ENCODE results near the gene ARHGAP6. TPM values are rescaled to one million over a fixed set of nuclear protein-coding genes. Genes with fewer than 3 reads are reported as not detected.

ARHGAP6 gene
- total and polyA plus RNA-seq, 2 of the 4 experiments (the other 2 are of a cell fraction), result 1.4 to 1.8 TPM

DNA sequence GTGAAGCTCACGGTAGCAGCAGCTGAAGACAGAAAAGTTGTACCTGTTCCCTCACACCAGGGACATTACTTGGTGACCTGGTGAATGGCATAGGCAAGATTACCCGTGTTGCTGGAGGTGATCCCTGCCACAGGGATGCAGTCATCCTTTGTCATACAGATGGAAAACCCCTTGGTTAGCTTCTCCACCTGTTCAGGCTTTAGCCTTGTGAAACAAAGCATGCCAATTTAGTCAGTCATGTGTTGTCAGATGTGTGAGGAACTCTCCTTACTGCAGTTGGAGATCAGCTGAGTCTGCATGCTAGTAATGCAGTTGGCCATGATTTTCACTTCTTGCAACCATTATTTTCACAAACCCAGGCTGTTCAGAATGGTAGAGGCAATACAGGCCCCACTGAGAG lies 331.6 kb downstream of the ARHGAP6 start:
- Histone ChIP-seq H2AK9ac (replicated peaks; ENCODE audit: low read depth, low read length, poor library complexity) (no peak overlapping the region), H4K5ac (ENCODE audit: low read depth, low read length) (no peak overlapping the region), H2BK20ac (ENCODE audit: low read depth, low read length) (no peak overlapping the region), H3K4me3 (ENCODE audit: insufficient read depth, low read depth, low read length) (no peak overlapping the region), H3K18ac (ENCODE audit: low read depth, low read length) (no peak overlapping the region), H2AK5ac (ENCODE audit: low read depth, low read length) (no peak overlapping the region), H2BK15ac (ENCODE audit: low read depth, low read length) (no peak overlapping the region), H3K23ac (ENCODE audit: low read depth, low read length) (no peak overlapping the region), H3K4me1 (ENCODE audit: control insufficient read depth, insufficient read depth, low read length) (no peaks in the 10 kb centered on the region), H3K56ac (ENCODE audit: extremely low read depth, insufficient read depth, low read length) (no peak overlapping the region), H3K9me1 (ENCODE audit: insufficient read depth, low read length) (no peaks in the 10 kb centered on the region), H3K36me3 (ENCODE audit: control insufficient read depth, insufficient read depth, low read length) (no peaks in the 10 kb centered on the region), H3K27ac (ENCODE audit: insufficient read depth, low read length) (no peak overlapping the region), H2BK120ac (ENCODE audit: low read depth, low read length) (no peak overlapping the region), H3K4me2 (ENCODE audit: low read depth, low read length) (no peak overlapping the region), H4K8ac (ENCODE audit: low read depth in 2 of 2, low read length in 2 of 2) (no peak overlapping the region), H3K27me3 (ENCODE audit: control insufficient read depth, insufficient read depth, low read length) (no peaks in the 10 kb centered on the region), H4K91ac (ENCODE audit: insufficient read depth, low read depth, low read length) (no peak overlapping the region), H2AFZ (replicated peaks; ENCODE audit: low read length, poor library complexity) (no peak overlapping the region), H3K14ac (replicated peaks; ENCODE audit: low read depth, low read length) (no peak overlapping the region), H3K4ac (ENCODE audit: low read depth, low read length) (no peak overlapping the region), H4K20me1 (ENCODE audit: insufficient read depth, low read length) (no peaks in the 10 kb centered on the region), H3K9me3 (ENCODE audit: control insufficient read depth, insufficient read depth, low read length) (0 out of 2 replicates have a peak, but pooled peaks cover 2% of the 10 kb centered on the region), H3K9ac (ENCODE audit: low read depth, low read length) (no peak overlapping the region), H3K79me1 (ENCODE audit: low read depth in 1 of 2, low read length in 2 of 2) (no peaks in the 10 kb centered on the region), H2BK5ac (ENCODE audit: low read depth, low read length, poor library complexity, severe bottlenecking) (no peak overlapping the region)
- TF ChIP-seq NFE2L2 (IDR thresholded peaks at IDR 0.05; ENCODE audit: low read depth, low read length) (no peak), RFX5 (IDR thresholded peaks at IDR 0.05; ENCODE audit: low read depth, low read length) (no peak), RAD21 (IDR thresholded peaks at IDR 0.05; ENCODE audit: low read length) (no peak), BHLHE40 (IDR thresholded peaks at IDR 0.05; ENCODE audit: low read depth, low read length) (no peak), CEBPB (IDR thresholded peaks at IDR 0.05; ENCODE audit: low read depth, low read length) (no peak), CHD1 (IDR thresholded peaks at IDR 0.05; ENCODE audit: low read depth, low read length) (no peak), MAFK (IDR thresholded peaks at IDR 0.05; ENCODE audit: low read depth, low read length) (no peak), SMC3 (IDR thresholded peaks at IDR 0.05; ENCODE audit: low read depth, low read length) (no peak)
- TF ChIP-seq, protein P1, sequence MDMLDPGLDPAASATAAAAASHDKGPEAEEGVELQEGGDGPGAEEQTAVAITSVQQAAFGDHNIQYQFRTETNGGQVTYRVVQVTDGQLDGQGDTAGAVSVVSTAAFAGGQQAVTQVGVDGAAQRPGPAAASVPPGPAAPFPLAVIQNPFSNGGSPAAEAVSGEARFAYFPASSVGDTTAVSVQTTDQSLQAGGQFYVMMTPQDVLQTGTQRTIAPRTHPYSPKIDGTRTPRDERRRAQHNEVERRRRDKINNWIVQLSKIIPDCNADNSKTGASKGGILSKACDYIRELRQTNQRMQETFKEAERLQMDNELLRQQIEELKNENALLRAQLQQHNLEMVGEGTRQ (IDR thresholded peaks at IDR 0.05; ENCODE audit: low read depth, low read length), result no peak
- TF ChIP-seq, protein P2, sequence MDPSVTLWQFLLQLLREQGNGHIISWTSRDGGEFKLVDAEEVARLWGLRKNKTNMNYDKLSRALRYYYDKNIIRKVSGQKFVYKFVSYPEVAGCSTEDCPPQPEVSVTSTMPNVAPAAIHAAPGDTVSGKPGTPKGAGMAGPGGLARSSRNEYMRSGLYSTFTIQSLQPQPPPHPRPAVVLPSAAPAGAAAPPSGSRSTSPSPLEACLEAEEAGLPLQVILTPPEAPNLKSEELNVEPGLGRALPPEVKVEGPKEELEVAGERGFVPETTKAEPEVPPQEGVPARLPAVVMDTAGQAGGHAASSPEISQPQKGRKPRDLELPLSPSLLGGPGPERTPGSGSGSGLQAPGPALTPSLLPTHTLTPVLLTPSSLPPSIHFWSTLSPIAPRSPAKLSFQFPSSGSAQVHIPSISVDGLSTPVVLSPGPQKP (IDR thresholded peaks at IDR 0.05; ENCODE audit: borderline replicate concordance, low read depth, low read length), result no peak
- ChIA-PET CTCF (interaction anchor here (0.6 kb wide), 1 partner anchor 158 kb away, joined by 3 read pairs; no protein-coding TSS in a partner anchor), POLR2A (ENCODE audit: unreplicated experiment) (no interaction called here)
- in situ Hi-C loops (cut with MboI; ENCODE audit: low sequenced_read_pairs) (no loop called here), dilution Hi-C loops (cut with HindIII; ENCODE audit: low sequenced_read_pairs, unreplicated experiment) (no loop called here), intact Hi-C loops (cut with micrococcal nuclease) (no loop called here)
- ATAC-seq (ENCODE audit: low read depth), result no peak
- no CpG with 5 or more reads among the region's 2 CpGs for WGBS, 2 experiments (ENCODE audit: extremely low coverage in 2 of 2, insufficient read length in 1 of 2)
- BruUV-seq (replicated peaks), result no TSS peak
- DNase-seq, result peak; percentile 38
